Measurements from ENCODE around the gene SMG9.

The SMG9 gene, protein sequence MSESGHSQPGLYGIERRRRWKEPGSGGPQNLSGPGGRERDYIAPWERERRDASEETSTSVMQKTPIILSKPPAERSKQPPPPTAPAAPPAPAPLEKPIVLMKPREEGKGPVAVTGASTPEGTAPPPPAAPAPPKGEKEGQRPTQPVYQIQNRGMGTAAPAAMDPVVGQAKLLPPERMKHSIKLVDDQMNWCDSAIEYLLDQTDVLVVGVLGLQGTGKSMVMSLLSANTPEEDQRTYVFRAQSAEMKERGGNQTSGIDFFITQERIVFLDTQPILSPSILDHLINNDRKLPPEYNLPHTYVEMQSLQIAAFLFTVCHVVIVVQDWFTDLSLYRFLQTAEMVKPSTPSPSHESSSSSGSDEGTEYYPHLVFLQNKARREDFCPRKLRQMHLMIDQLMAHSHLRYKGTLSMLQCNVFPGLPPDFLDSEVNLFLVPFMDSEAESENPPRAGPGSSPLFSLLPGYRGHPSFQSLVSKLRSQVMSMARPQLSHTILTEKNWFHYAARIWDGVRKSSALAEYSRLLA

GRCh38 chr19:43754503-43755255 is at the start of gene SMG9:
Gene SMG9, minus strand, starts transcription at chr19:43754962. Its CDS starts 4,221 bp downstream, at chr19:43750741.
- DNase-seq, result peak; percentile 97

- DNase-seq, result no peak
These were observed 49.7 kb upstream of the SMG9 start for GRCh38 chr19:43804432-43804831.

GRCh38 chr19:43802216-43802951 is 47.6 kb upstream of the SMG9 start, which contains the start of gene LYPD5:
Gene LYPD5, minus strand, starts transcription at chr19:43802447. Its CDS starts 67 bp downstream, at chr19:43802380.
- DNase-seq, result no peak

- no peak for DNase-seq
These were observed 44.9 kb upstream of the SMG9 start for GRCh38 chr19:43799502-43800142.

- peak; percentile 82 for DNase-seq
These were observed 44.0 kb upstream of the SMG9 start for GRCh38 chr19:43798546-43799409.

DNA sequence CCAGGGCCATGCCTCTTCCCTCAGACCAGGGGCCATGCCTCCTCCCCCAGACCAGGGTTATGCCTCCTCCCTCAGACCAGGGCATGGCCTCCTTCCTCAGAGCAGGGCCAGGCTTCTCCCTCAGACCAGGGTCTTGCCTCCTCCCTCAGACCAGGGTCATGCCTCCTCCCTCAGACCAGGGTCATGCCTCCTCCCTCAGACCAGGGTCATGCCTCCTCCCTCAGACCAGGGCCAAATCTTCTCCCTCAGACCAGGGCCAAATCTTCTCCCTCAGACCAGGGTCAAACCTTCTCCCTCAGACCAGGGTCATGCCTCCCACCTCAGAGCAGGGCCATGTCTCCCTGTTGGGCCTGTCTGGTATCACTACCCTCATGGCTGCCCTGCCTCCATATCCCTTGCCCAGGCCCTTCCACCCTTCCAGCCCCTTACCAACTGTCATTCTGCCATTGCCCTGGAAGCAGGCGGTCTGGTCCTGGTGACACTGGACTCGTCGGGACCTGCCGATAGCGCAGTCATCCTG is 43.3 kb upstream of the SMG9 start:
- no peak for DNase-seq

DNA sequence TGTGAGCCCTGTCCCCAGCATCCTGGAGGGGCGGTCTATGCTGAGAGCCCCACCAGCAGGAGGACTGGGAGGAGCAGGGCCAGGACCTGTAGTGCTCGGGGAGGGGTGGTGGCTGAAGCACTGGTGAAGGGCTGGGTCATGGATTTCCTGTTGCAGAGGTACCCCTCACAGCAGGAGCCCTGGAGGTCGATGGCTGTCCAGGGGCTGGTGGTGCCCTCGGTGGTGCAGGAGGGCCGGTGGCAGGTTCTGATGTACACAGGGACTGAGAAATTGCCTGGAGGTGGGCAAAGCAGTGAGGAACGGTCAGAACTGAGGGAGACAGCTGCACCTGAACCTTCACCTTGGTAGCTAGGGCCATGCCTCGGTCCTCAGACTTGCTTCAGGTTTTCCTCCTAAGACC is 42.8 kb upstream of the SMG9 start:
- DNase-seq, result no peak

DNA sequence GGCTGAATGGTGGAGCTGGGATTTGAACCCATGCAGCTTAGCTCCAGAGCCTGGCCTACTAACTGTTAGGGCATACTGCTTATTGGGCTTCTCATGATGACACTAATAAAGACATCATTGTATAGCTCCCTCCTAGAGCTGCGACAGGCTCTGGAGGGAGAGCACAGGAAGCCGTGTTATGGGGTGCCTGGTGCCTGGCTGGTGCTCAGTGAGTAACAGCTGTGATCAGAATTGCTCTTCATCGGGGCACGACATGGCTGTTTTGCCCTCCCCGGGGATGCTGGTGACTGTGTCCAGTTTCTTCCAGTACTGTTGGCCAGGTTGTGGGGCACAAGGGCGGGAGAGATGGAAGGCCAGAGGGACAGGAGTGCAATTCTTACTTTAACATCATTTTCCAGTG is 42.4 kb upstream of the SMG9 start:
- DNase-seq, result no peak

- no peak for DNase-seq
These were observed 35.8 kb upstream of the SMG9 start for GRCh38 chr19:43790587-43790986.

DNA sequence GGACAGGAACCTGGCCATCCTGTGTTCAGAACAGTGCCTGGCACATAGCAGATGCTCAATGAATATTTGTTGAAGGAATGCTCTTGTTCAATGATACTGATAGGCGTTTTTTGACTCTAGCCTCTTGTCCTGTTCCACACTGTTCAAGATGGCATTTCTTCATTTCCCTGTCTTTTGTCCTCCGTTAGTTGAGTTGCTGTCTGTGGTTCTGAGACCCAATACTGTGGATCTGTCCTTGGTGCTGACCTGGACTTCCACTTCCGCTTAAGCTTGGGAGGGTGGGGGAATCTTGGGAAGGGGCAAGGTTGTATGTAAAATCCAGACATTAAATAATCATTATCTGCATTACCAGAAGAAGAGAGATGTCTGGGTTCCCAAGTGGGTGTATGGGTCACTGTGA is 34.3 kb upstream of the SMG9 start:
- no peak for DNase-seq

- no peak for DNase-seq
These were observed 31.9 kb upstream of the SMG9 start for GRCh38 chr19:43786665-43787064.

DNA sequence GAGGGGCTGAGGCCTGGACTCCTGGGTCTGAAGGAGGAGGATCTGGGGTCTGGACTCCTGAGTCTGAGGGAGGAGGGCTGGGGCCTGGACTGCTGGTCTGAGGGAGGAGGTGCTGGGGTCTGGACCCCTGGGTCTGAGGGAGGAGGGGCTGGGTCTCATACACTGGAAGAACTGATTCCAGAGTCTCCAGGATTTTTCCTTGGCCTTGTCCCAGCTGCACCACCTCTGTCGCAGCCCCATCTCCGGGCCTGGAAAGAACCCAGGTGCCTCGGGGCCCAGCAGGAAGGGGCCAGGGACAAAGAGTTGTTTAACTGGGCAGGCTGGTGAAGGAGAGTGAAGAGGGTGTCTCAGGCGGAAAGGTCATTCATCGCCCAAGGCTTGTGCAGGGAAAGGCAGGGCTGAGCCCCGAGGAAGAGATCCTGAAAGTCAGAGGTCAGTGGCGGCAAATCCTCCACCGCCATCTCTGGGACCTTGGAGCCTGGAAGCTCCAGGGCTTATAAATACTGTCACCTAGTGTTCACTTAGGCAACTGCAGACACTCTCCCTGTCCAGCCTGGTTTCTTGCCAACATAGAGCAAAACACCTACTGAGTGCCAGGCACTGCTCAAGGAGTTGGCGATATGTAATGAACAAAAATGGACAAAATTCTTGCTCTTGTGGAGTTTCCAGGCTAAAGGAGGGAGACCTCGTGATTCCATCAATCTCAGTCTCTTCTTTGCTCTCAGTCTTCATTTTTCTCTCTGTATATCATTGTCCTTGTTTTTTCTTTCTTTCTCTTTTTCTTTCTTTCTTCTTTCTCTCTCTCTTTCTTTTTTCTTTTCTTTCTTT is 30.4 kb upstream of the SMG9 start:
- peak; percentile 66 for DNase-seq

DNA sequence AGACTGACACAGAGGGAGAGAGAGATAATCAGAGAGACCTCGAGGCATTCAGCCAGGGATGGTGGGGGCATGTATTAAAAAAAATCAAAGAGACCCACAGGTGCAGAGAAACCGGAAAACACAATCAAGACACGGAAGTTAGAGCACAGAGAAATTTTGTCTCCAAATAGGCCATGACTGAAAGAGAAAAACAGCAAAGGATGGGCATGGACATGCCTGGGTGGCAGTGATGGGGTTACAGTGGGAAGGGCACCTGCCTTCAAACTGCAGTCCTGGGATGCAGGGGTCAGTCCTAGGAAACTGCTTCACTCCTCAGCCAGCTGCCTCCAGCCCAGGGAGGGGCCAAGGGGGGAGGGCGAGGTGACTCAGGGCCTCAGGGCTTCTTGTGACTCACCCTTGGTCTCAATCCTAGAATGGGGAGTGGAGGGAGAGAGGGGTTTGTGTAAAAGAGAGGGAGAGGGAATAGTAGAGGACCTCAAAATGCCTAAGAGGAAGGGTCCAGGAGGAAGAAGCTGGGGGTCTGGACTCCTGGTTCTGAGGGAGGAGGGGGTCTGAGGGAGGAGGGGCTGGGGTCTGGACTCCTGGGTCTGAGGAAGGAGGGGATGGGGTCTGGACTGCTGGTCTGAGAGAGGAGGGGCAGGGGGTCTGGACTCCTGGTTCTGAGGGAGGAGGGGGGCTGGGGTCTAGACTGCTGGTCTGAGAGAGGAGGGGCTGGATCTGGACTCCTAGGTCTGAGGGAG is 29.6 kb upstream of the SMG9 start:
- DNase-seq, result peak; percentile 83

DNA sequence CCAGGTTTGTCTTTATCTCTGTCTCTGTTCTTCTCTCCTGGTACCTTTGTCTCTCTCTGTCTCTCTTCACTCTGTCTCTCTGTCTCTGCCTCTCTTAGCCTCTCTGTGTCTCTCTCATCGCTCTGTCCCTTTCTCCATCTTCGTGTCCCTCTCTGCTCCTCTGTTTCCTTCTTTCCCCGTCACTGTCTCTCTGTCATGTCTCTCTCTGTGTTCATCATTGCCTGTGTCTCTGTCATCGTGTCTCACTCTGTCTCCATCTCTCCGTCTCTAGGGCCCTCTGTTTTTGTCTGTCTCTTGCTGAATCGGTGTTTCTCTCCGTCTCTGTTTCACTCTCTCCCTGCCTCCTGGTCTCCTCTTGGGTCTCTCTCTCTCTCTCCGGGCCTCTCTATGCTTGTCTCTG is 28.9 kb upstream of the SMG9 start:
- DNase-seq, result no peak

- no peak for DNase-seq
These were observed 28.0 kb upstream of the SMG9 start for GRCh38 chr19:43782689-43783231.

- DNase-seq, result peak; percentile 41
These were observed 27.5 kb upstream of the SMG9 start for GRCh38 chr19:43782311-43782660.

- DNase-seq, result peak; percentile 58
These were observed 27.0 kb upstream of the SMG9 start for GRCh38 chr19:43781630-43782310.

GRCh38 chr19:43780706-43781525 is 26.2 kb upstream of the SMG9 start, which contains the start of gene KCNN4:
Gene KCNN4, minus strand, starts transcription at chr19:43780973. Its CDS starts 112 bp downstream, at chr19:43780861.
- DNase-seq, result peak; percentile 87
